NCI-H748 treated with DMSO at 0.1 percent for 48 hours (cell line): ENCODE data around the gene NUAK1.
"Not testable (repeated sequence)": the region's sequence is repeated elsewhere in the genome, so short reads cannot be mapped to it uniquely, and the experiment has no call there.

ENCODE experiments used
- DNase-seq: peaks from one replicate; lab custom pipeline; 2025; lab: John Stamatoyannopoulos, UW

The NUAK1 gene

GRCh38 chr12:106033161-106033675 is 105.5 kb downstream of the NUAK1 start:
- DNase-seq, result no peak

DNA sequence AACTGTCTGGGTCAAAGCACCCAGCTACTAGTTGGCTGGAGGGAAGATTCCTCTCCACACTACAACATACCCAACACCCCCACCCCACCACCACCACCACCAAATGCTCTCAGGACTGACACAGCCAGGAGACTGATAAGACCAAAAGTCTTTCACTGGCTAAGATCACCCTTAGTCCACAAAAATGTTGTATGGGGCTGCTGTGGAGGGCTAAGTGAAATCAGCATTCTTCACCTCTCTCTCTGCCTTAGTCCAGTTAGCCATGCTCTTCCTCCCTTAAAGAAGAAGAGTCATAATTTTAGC is 106.2 kb downstream of the NUAK1 start:
- DNase-seq, result no peak

GRCh38 chr12:106031761-106032622 is 106.8 kb downstream of the NUAK1 start:
- DNase-seq, result no peak

DNA sequence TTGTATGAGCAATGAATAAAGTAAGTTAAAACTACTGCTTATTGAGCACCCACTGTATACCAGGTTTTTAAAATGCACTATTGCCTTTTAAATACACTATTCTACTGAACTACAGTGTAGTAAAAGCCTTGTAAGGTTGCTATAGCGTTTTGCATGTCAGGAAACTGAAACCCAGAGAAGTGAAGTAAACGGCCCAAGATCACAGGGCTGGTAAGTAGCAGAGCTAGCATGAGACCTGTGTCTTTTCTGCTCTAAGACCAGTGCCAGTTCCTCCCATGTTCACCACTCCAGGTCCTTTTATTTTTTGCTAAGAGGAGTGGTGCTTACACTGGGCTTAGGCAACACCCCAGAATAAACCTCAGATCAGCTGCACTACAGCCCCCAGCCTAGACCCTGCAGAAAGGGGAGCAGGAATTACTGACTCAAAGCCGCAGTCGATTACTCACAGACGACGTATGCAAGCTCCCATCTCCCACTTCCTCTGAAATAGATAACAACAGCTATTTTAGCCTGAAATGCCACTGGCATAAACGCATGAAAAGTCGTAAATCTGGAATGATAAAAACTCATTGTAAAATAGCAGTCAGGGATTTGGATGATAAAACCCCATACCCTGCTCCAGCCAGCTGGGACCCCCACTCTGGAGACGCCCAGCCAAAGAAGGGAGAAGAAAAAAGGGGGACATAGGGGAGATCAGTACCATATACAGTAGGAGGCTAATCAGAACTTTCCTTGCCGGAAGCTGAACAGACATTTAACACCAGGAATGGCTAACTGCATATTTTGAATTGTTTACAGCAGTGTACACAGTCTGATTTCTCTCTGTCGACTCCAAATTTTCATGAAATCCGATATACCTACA is 108.3 kb downstream of the NUAK1 start:
- DNase-seq, result no peak

- no peak for DNase-seq
These were observed 109.2 kb downstream of the NUAK1 start for GRCh38 chr12:106029532-106029931.

GRCh38 chr12:106027911-106028310 is 110.8 kb downstream of the NUAK1 start:
- no peak for DNase-seq

DNA sequence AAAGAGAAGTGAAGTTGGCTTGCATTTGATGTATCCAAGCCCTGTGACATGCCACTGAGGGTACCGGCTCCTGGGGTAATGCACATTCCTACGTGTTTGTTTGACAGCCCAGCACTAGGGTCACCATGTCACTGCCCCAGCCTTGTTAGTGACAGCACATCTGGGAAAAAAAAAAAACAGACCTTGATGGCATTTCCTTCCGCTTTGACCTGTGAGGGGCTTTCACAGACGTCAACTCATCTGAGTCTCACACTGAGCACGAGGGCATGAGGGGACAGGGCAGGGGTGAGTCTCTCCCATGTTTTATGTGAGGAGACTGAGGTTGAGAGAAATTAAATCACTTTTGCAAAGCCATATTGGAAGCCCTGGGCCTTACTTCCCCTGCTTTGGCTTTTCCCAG is 111.5 kb downstream of the NUAK1 start:
- DNase-seq, result no peak

- no peak for DNase-seq
These were observed 113.6 kb downstream of the NUAK1 start for GRCh38 chr12:106025129-106025528.

GRCh38 chr12:106023039-106023438 is 115.7 kb downstream of the NUAK1 start:
- DNase-seq, result no peak

- DNase-seq, result no peak
These were observed 116.2 kb downstream of the NUAK1 start for GRCh38 chr12:106022568-106023012.

GRCh38 chr12:106021516-106021915 is 117.2 kb downstream of the NUAK1 start:
- no peak for DNase-seq

GRCh38 chr12:106020736-106021135 is 118.0 kb downstream of the NUAK1 start:
- no peak for DNase-seq

- DNase-seq, result no peak
These were observed 119.6 kb downstream of the NUAK1 start for GRCh38 chr12:106019144-106019543.

DNA sequence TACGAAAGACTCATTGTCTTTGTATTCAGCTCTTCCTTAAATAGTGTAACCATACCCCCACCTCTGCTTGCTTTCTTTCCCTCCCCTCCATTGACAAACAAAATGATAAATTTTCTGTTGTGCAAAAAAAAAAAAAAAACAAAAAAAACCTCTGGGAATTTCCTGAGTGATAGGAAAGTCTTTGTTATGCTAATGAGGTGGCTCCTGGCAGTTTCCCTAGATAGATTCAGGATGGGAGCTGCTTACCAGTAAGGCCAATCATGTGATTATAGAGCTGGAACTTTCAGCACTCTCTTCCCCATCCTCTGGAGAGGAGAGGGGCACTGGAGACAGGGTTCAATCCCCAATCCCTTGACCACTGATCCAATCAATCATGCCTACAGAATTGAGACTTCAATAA is 120.5 kb downstream of the NUAK1 start:
- no peak for DNase-seq

GRCh38 chr12:106016601-106017278 is 122.0 kb downstream of the NUAK1 start:
- not testable (repeated sequence) for DNase-seq

DNA sequence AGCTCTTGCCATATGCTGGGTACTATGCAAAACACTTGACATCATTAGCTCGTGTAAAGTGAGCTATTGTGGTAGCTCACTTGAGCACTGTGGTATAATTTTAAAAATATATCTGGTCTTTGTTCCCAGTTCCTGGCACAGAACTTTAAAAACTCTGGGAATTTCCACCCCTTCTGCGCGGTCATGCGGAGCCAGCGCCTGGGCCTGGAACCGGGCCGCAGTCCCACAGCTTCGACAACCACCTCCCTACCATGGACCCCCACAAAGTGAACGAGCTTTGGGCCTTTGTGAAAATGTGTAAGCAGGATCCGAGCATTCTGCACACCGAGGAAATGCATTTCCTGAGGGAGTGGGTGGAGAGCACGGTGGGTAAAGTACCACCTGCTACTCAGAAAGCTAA is 123.1 kb downstream of the NUAK1 start:
- no peak for DNase-seq

DNA sequence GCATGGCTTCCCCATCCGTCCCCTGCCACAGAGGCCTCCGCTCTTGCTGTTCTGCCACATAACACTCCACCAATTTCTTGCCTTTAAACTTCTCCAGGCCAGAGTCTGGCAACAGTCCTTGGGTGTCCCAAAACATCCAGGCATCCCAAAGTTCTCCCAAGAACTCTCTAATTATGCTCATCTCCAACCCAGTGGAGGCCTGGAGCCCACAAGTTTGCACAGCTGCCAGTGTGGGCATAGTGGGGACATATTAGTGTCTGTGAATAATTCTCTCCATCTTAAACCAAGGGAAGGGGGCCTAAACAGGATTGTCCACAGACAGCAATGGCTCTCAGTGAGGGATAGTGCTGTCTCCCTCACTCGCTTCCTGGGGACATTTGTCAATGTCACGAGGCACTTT is 124.8 kb downstream of the NUAK1 start:
- no peak for DNase-seq
